GM19328 (cell line): ENCODE measurements around the gene WNK1.
"Not testable (repeated sequence)": the region's sequence is repeated elsewhere in the genome, so short reads cannot be mapped to it uniquely, and the experiment has no call there.

Experiments
- ATAC-seq: cut with Tn5 transposase; IDR thresholded peaks from one replicate; pipeline ENCODE4 v1.9.1; 2021; ENCODE audit warnings: mild to moderate bottlenecking, moderate library complexity; ENCODE audit not compliant: unreplicated experiment

Gene WNK1

DNA sequence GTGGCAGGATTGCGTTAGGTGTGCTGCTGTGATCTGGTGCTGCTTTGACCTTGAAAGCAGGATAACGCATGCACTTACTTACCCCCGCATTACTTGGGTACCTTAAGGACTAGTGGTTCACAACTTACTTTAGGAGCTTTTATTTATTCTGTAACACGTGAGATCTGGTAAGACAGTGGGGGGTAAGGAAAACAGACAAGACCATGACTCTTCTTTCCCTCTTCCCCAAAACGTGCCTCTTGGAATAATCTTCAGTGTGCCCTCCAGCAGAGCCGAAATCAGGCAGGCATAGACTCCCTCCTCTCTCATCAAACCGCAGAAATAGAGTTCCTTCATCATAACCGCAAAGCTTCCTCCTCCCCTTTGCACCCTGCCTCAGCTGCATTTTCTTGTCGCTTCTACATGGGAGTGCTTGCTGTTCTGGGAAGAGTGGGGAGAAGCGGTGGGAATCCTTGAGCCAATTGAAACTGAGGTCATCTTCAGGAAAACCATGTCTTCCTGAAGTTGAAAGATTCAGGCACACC lies 153.7 kb downstream of the WNK1 start:
- ATAC-seq: no peak

DNA sequence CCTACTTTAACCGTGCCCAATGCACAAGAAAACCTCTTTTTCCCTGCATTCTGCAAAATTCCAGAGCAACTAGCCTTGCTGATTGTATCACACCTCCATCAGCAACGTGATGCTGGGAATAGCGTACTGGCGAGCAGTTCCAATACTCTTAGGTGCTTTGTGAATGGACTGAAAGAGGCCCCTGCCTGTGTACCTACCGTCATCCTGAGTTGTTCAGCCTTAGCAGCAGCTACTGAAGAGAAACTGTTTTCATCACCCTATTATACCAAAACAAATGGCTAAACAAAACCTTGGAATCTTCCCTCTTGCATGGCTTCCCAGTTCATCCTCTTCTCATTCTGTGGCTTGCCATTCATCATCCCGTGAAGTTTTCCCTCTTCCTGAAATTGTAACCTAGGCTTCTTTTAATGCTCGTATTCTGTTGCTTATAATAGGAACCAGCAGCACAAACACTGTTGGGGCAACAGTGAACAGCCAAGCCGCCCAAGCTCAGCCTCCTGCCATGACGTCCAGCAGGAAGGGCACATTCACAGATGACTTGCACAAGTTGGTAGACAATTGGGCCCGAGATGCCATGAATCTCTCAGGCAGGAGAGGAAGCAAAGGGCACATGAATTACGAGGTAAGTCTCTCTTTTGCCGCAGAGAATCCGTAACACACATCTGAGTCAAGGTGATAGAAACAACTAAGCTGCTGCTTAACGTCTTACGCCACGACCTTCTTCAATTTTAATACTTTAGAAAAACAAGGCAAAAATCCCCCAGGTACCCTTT lies 155.2 kb downstream of the WNK1 start:
- no peak for ATAC-seq

GRCh38 chr12:909861-910260 lies 157.5 kb downstream of the WNK1 start:
- no peak for ATAC-seq

GRCh38 chr12:910416-910815 lies 158.0 kb downstream of the WNK1 start:
- no peak for ATAC-seq

GRCh38 chr12:911191-911826 lies 158.9 kb downstream of the WNK1 start:
- no peak for ATAC-seq

GRCh38 chr12:912466-913235 lies 160.3 kb downstream of the WNK1 start:
- no peak for ATAC-seq

- no peak for ATAC-seq
These were observed 161.7 kb downstream of the WNK1 start for GRCh38 chr12:913919-914698.

GRCh38 chr12:915090-915489 lies 162.7 kb downstream of the WNK1 start:
- ATAC-seq: no peak

DNA sequence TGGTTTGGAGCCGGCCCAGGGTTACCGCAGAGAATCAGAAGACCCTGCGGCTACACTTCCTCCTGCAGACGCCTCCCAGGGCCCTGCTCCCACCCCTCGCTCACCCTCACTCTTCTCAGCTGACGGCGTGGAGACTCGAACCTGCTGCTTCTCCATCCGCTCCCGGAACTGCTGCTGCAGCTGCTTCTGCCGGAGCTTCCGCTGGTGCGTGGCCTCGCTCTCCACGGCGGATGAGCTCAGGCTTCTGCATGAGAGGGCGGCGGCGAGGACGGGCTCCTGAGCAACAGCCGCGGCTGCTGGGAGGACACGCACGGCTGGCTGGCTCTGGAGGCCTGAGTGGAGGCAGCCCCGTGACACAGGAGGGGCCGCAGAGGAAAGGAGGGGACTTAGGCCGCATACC lies 163.9 kb downstream of the WNK1 start:
- ATAC-seq: no peak

DNA sequence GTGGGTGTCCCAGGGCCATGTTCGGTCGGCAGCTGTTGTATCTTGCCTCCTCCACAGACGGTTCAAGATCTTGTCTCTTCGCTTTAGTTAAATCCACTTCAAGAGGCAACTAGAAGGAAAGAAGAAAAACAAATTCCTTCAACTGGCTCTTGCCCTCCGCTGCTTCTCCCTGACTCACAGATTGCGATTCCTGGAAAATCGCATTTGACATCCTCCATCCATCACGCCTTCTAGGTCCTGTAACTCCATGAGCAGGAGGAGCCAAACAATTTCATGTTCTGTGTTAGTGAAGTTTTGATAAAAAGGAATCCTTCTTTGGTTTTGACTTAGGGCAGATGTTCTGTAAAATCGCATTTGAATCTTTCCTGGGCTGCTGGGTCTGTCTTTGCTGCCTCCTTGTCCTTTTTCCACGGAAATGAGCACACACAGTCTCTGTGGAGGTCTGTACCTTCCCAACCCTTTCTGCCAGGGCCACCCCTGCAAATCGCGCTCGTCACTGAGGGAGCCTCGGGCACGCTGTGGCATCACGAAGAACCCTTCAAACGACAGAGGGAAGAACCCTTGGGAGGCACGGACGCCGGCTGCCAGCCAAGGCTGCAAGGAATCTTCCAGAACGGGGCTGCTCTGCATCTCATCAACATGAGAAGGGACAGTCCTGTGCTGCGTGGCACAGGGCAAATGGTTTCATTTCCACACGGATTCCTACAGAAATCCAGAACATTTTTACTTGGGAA lies 164.5 kb downstream of the WNK1 start:
- no peak for ATAC-seq

GRCh38 chr12:920676-921075 lies 168.3 kb downstream of the WNK1 start:
- ATAC-seq: no peak

DNA sequence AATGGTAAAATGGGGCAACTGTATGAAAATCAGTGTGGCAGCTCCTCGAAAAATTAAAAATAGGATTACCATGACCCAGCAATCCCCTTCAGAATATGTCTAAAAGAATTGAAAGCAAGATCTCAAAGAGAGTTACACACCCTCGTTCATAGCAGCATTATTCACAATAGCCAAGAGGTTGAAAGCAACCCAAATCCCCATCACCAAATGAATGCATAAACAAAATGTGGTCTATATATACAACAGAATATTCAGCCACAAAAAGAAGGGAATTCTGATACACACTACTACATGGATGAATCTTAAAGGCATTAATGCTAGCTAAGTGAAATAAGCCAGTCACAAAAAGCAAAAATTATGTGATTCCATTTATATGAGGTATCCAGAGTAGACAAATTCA lies 169.9 kb downstream of the WNK1 start:
- no peak for ATAC-seq

- ATAC-seq: no peak
These were observed 174.3 kb downstream of the WNK1 start for GRCh38 chr12:926641-927040.

DNA sequence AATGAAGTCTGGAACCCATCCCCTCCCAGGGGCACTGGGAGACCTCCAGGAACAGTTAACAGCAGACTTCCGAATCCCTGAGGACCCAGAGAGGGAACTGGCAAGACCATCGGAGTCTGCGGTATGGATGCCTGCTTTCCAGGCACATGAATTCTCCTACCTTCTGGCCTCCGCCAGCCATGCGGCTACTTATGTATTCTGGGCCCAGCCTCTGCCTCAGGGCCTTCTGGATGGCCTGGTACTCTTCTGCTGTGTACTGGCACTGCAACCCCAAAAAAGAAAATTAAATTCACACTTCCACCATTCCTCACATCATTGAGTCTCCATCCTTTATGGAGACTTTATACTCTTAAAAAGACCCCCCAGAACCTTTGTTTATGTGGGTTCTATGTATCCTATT lies 178.7 kb downstream of the WNK1 start:
- no peak for ATAC-seq

DNA sequence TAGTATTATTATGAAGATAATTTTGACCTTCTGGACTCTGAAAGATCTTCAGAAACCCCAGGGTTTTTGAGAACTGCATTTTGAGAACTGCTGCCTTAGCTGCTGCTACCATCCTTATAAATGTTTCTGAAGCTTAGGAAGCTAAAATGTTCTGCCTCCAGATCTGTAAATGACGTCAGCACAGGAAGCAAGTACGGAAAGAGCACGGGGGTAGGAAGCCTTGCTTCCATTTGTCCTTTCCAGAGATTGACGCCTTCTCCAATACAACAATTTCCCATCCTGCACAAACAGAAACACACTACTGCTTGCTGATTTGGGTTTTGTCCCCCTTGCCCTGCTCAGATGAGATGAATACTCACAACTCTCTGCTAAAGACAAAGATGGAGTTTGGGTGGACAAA lies 179.2 kb downstream of the WNK1 start:
- ATAC-seq: no peak

- not testable (repeated sequence) for ATAC-seq
These were observed 183.5 kb downstream of the WNK1 start for GRCh38 chr12:935891-936290.

DNA sequence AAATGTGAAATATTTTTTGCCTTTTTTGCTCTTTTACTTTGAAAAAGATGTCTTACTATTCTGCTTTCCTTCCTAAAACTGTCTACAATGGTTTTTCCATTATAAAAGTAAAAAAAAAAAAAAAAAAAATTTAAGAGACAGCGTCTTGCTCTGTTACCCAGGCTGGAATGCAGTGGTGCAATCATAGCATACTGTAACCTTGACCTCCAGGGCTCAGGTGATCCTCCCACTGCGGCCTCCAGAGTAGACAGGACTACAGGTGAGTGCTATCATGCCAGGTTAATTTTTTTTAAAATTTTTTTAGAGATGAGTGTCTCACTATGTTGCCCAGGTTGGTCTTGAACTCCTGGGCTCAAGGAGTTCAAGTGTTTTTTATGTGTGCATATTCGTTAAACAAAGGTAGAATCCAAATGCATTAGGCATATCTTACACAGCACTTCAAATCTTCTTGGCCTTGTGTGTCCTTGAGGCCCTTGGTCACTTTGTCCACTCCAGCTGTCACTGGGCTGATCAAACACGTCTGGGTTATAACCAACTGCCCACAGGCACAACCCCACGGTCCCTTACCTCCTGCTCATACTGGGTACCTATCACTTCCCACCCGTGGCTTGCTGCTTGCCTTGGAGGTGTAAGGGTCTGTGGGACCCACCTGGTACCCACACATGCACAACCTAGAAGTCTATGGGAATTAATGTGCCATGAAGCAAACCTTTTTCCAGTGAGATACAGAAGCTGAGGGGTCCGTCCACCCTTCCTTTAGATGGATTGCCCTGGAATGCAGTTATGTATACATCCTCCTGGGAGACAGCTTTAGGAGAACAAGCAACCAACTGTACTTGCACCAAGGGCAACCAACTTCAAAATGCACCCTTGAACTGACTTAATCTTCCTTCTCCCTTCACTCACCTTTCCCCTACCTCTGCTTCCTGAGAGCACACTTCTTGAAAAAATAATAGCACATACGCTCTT lies 184.3 kb downstream of the WNK1 start:
- ATAC-seq: no peak

GRCh38 chr12:938810-939209 lies 186.4 kb downstream of the WNK1 start:
- ATAC-seq: no peak

DNA sequence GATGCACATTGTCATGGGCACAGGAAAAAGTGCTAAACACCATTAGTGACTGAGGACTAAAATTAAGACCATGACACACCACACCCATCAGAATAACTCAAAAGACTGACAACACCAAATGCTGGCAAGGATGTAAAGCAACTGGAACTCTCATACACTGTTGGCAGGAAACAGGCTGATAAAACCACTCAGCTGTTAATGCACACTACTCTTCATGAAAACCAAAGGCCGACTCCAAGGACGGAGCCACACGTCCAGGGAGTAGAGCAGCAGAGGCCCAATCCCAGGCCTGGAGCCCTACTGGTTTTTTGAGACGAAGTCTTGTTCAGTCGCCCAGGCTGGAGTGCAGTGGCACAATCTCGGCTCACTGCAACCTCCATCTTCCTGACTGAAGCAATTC lies 190.7 kb downstream of the WNK1 start:
- ATAC-seq: no peak
